Fibroblast of skin of back (primary cell): ENCODE results near the gene ALOX12B.
"Not testable (repeated sequence)": the region's sequence is repeated elsewhere in the genome, so short reads cannot be mapped to it uniquely, and the experiment has no call there.

Experiments
- DNase-seq: peaks from one replicate; pipeline ENCODE4 v3.0.0-alpha.2; 2013

ALOX12B gene

GRCh38 chr17:8063761-8064534 is 23.6 kb downstream of the ALOX12B start:
- DNase-seq: no peak

- no peak for DNase-seq
Measured at GRCh38 chr17:8062807-8063483, 24.6 kb downstream of the ALOX12B start.

GRCh38 chr17:8062435-8062806 is 25.1 kb downstream of the ALOX12B start:
- DNase-seq: no peak

GRCh38 chr17:8061851-8062250 is 25.7 kb downstream of the ALOX12B start:
- DNase-seq: not testable (repeated sequence)

- DNase-seq: peak; percentile 67
Measured at GRCh38 chr17:8060274-8060673, 27.2 kb downstream of the ALOX12B start.

GRCh38 chr17:8059131-8059530 is 28.4 kb downstream of the ALOX12B start:
- DNase-seq: no peak

- peak; percentile 72 for DNase-seq
Measured at GRCh38 chr17:8057691-8058114, 29.8 kb downstream of the ALOX12B start.

GRCh38 chr17:8056976-8057625 is 30.4 kb downstream of the ALOX12B start:
- no peak for DNase-seq

- DNase-seq: peak; percentile 61
Measured at GRCh38 chr17:8056232-8056975, 31.1 kb downstream of the ALOX12B start.

GRCh38 chr17:8055851-8056231 is 31.7 kb downstream of the ALOX12B start:
- no peak for DNase-seq

- DNase-seq: no peak
Measured at GRCh38 chr17:8053600-8053999, 33.9 kb downstream of the ALOX12B start.

GRCh38 chr17:8052256-8053252 is 35.0 kb downstream of the ALOX12B start:
- no peak for DNase-seq

GRCh38 chr17:8051831-8052230 is 35.7 kb downstream of the ALOX12B start:
- no peak for DNase-seq

- no peak for DNase-seq
Measured at GRCh38 chr17:8048736-8049135, 38.8 kb downstream of the ALOX12B start.

GRCh38 chr17:8048236-8048635 is 39.3 kb downstream of the ALOX12B start:
- DNase-seq: no peak

- DNase-seq: no peak
Measured at GRCh38 chr17:8047769-8048110, 39.8 kb downstream of the ALOX12B start.

- no peak for DNase-seq
Measured at GRCh38 chr17:8046929-8047768, 40.4 kb downstream of the ALOX12B start.

- no peak for DNase-seq
Measured at GRCh38 chr17:8046306-8046928, 41.1 kb downstream of the ALOX12B start.

GRCh38 chr17:8044819-8045810 is 42.4 kb downstream of the ALOX12B start:
- no peak for DNase-seq
